Measurements from ENCODE around the gene MAP3K7. TPM values are rescaled to one million over a fixed set of nuclear protein-coding genes. Genes with fewer than 3 reads are reported as not detected.

The MAP3K7 gene
- total RNA-seq, 1 experiment from 2014 or later = 17.1 TPM

GRCh38 chr6:90483116-90483839, 103.6 kb downstream of the MAP3K7 start:
- BruUV-seq (replicated peaks) = no TSS peak
- Histone ChIP-seq H3K79me2 (ENCODE audit: low read length) (no peaks in the 10 kb centered on the region), H3K9me3 (ENCODE audit: low read length) (no peaks in the 10 kb centered on the region), H3K4me3 (ENCODE audit: low read length) (no peak overlapping the region), H3K27ac (ENCODE audit: low read length) (no peak overlapping the region), H3K4me1 (ENCODE audit: insufficient read depth, low read length) (peaks cover 9% of the 10 kb centered on the region), H3K36me3 (ENCODE audit: low read depth, low read length) (no peaks in the 10 kb centered on the region), H3K4me2 (ENCODE audit: low read length) (no peak overlapping the region), H3K9ac (ENCODE audit: low read length) (no peak overlapping the region), H3K9me2 (replicated peaks; ENCODE audit: low read length) (no peaks in the 10 kb centered on the region), H2AFZ (ENCODE audit: low read length) (no peak overlapping the region), H4K20me1 (ENCODE audit: low read length) (no peaks in the 10 kb centered on the region), H3K27me3 (ENCODE audit: low read length) (no peaks in the 10 kb centered on the region), H3F3A (ENCODE audit: low read length, unreplicated experiment) (no peaks in the 10 kb centered on the region)
- TF ChIP-seq, protein P1, sequence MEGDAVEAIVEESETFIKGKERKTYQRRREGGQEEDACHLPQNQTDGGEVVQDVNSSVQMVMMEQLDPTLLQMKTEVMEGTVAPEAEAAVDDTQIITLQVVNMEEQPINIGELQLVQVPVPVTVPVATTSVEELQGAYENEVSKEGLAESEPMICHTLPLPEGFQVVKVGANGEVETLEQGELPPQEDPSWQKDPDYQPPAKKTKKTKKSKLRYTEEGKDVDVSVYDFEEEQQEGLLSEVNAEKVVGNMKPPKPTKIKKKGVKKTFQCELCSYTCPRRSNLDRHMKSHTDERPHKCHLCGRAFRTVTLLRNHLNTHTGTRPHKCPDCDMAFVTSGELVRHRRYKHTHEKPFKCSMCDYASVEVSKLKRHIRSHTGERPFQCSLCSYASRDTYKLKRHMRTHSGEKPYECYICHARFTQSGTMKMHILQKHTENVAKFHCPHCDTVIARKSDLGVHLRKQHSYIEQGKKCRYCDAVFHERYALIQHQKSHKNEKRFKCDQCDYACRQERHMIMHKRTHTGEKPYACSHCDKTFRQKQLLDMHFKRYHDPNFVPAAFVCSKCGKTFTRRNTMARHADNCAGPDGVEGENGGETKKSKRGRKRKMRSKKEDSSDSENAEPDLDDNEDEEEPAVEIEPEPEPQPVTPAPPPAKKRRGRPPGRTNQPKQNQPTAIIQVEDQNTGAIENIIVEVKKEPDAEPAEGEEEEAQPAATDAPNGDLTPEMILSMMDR (conservative IDR thresholded peaks at IDR 0.05; ENCODE audit: low read depth, low read length) = no peak
- TF ChIP-seq EZH2 (IDR thresholded peaks at IDR 0.05; ENCODE audit: low read length, unreplicated experiment) (no peak), EZH2phosphoT487 (IDR thresholded peaks at IDR 0.05; ENCODE audit: borderline replicate concordance, low read length) (no peak)
- peak; percentile 30 for ATAC-seq
- ChIA-PET CTCF (interaction anchor here (0.5 kb wide), 1 partner anchor 256 kb away, joined by 3 read pairs; no protein-coding TSS in a partner anchor), POLR2A (ENCODE audit: unreplicated experiment) (no interaction called here)
- intact Hi-C loops (cut with micrococcal nuclease) = no loop called here
- DNase-seq = peak; percentile 51

- Histone ChIP-seq H3K36me3 (ENCODE audit: low read depth, low read length) (no peaks in the 10 kb centered on the region), H3K9me2 (replicated peaks; ENCODE audit: low read length) (no peaks in the 10 kb centered on the region), H3K9me3 (ENCODE audit: low read length) (no peaks in the 10 kb centered on the region), H3K27me3 (ENCODE audit: low read length) (no peaks in the 10 kb centered on the region), H3K9ac (ENCODE audit: low read length) (no peak overlapping the region), H3K4me2 (ENCODE audit: low read length) (no peak overlapping the region), H3K4me3 (ENCODE audit: low read length) (no peak overlapping the region), H3F3A (ENCODE audit: low read length, unreplicated experiment) (no peaks in the 10 kb centered on the region), H4K20me1 (ENCODE audit: low read length) (no peaks in the 10 kb centered on the region), H2AFZ (ENCODE audit: low read length) (no peak overlapping the region), H3K79me2 (ENCODE audit: low read length) (no peaks in the 10 kb centered on the region), H3K4me1 (ENCODE audit: insufficient read depth, low read length) (peaks cover 10% of the 10 kb centered on the region), H3K27ac (ENCODE audit: low read length) (no peak overlapping the region)
- intact Hi-C loops (cut with micrococcal nuclease) = no loop called here
- DNase-seq (no peak), ATAC-seq (no peak)
- POLR2A ChIA-PET (ENCODE audit: unreplicated experiment) = no interaction called here
- no peak for TF ChIP-seq EZH2 (IDR thresholded peaks at IDR 0.05; ENCODE audit: low read length, unreplicated experiment)
- TF ChIP-seq, protein P1 (conservative IDR thresholded peaks at IDR 0.05; ENCODE audit: low read depth, low read length) = no peak
- no peak for TF ChIP-seq EZH2phosphoT487 (IDR thresholded peaks at IDR 0.05; ENCODE audit: borderline replicate concordance, low read length)
- CTCF ChIA-PET = interaction anchor here (0.5 to 0.6 kb wide), 2 partner anchors 154 to 301 kb away, joined by 3 to 6 read pairs; no protein-coding TSS in a partner anchor
- BruUV-seq (replicated peaks) = no TSS peak
Observed at GRCh38 chr6:90480666-90481065, 106.2 kb downstream of the MAP3K7 start.

DNA sequence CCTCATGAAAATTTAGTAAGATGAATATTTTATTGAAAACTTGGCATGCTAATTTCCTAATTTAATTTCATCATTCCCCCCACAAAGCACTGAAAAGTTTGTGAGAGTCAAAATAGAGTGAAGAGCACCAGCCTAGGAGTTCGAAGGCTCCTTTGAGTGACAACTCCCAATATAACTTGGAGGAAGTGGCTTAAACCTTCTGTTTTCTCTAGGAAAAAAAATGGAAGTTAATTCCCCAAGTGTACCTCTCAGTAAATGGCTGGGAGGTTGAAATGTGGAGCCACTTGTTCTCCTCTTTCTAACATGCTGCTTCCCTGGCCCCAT, 107.3 kb downstream of the MAP3K7 start:
- ChIA-PET POLR2A (ENCODE audit: unreplicated experiment) (no interaction called here), CTCF (interaction anchor here (0.6 to 1.3 kb wide), 3 partner anchors 506 to 686 kb away, joined by 3 to 25 read pairs (median 3); no protein-coding TSS in a partner anchor)
- Histone ChIP-seq H3K9me2 (replicated peaks; ENCODE audit: low read length) (no peaks in the 10 kb centered on the region), H3K36me3 (ENCODE audit: low read depth, low read length) (no peaks in the 10 kb centered on the region), H3K9me3 (ENCODE audit: low read length) (no peaks in the 10 kb centered on the region), H3K4me1 (ENCODE audit: insufficient read depth, low read length) (peaks cover 10% of the 10 kb centered on the region), H3K4me2 (ENCODE audit: low read length) (no peak overlapping the region), H4K20me1 (ENCODE audit: low read length) (no peaks in the 10 kb centered on the region), H3K9ac (ENCODE audit: low read length) (no peak overlapping the region), H3K4me3 (ENCODE audit: low read length) (no peak overlapping the region), H2AFZ (ENCODE audit: low read length) (no peak overlapping the region), H3K27me3 (ENCODE audit: low read length) (no peaks in the 10 kb centered on the region), H3K79me2 (ENCODE audit: low read length) (no peaks in the 10 kb centered on the region), H3K27ac (ENCODE audit: low read length) (no peak overlapping the region), H3F3A (ENCODE audit: low read length, unreplicated experiment) (no peaks in the 10 kb centered on the region)
- no peak for DNase-seq
- intact Hi-C loops (cut with micrococcal nuclease) = loop anchor here (1.0 to 5.0 kb wide), 7 partner anchors 73 to 539 kb away; partner anchors contain the start of gene BACH2
- no peak for ATAC-seq
- BruUV-seq (replicated peaks) = no TSS peak
- TF ChIP-seq, protein P1 (conservative IDR thresholded peaks at IDR 0.05; ENCODE audit: low read depth, low read length) = no peak
- TF ChIP-seq EZH2phosphoT487 (IDR thresholded peaks at IDR 0.05; ENCODE audit: borderline replicate concordance, low read length) = no peak
- no peak for TF ChIP-seq EZH2 (IDR thresholded peaks at IDR 0.05; ENCODE audit: low read length, unreplicated experiment)
